ENCODE measurements around the gene PTPRN2.

PTPRN2 gene

GRCh38 chr7:157893535-157894044, 694.0 kb downstream of the PTPRN2 start:
- DNase-seq: no peak
- Mint-ChIP-seq H3K27me3 (ENCODE audit: low read depth, poor library complexity) (peaks cover 4% of the 10 kb centered on the region), H3K4me1 (peaks cover 42% of the 10 kb centered on the region), H3K4me3 (no peak overlapping the region), H3K36me3 (ENCODE audit: low read depth) (peaks cover 8% of the 10 kb centered on the region), H3K27ac (no peak overlapping the region), H3K9me3 (peaks cover 34% of the 10 kb centered on the region)
- TF ChIP-seq, protein P1, sequence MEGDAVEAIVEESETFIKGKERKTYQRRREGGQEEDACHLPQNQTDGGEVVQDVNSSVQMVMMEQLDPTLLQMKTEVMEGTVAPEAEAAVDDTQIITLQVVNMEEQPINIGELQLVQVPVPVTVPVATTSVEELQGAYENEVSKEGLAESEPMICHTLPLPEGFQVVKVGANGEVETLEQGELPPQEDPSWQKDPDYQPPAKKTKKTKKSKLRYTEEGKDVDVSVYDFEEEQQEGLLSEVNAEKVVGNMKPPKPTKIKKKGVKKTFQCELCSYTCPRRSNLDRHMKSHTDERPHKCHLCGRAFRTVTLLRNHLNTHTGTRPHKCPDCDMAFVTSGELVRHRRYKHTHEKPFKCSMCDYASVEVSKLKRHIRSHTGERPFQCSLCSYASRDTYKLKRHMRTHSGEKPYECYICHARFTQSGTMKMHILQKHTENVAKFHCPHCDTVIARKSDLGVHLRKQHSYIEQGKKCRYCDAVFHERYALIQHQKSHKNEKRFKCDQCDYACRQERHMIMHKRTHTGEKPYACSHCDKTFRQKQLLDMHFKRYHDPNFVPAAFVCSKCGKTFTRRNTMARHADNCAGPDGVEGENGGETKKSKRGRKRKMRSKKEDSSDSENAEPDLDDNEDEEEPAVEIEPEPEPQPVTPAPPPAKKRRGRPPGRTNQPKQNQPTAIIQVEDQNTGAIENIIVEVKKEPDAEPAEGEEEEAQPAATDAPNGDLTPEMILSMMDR (IDR thresholded peaks at IDR 0.05): no peak

DNA sequence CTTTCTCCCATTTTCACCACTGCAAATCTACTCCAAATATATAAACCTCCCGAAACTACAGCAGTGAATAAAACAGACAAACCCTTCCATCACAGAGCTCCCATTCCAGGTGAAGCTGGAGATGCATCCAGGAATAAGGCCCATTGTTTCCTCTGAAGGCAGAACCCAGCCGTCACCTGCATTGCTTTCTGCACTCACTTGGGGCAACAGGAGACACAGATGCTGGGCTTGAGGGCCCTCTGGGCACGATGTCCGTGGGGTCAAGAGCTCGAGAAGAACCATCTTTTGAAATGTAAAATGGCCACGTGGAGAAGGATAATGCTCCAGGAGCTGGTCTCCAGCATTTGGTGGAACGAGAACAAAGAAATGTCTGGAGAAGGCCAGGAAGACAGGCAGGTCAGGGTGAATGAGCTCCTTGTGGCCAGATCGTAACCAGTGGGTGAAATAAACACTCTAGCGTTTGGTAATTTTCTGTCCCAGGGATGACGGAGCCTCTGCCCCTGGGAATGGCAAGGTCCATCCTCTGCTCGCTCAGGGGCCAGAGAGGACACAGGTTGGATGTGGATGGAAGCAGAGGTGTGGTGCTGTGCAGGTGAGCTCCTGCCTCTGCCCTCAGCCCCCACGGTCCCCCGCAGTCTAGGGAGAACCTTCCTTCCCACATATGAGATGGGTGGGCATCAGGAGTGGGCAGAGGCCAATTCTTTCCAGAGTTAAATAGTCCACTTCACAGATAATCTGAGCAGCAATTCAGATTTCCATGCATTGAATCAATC, 694.7 kb downstream of the PTPRN2 start:
- Mint-ChIP-seq H3K27ac (no peak overlapping the region), H3K9me3 (peaks cover 34% of the 10 kb centered on the region), H3K36me3 (ENCODE audit: low read depth) (peaks cover 8% of the 10 kb centered on the region), H3K27me3 (ENCODE audit: low read depth, poor library complexity) (peaks cover 4% of the 10 kb centered on the region), H3K4me3 (no peak overlapping the region), H3K4me1 (peaks cover 36% of the 10 kb centered on the region)
- TF ChIP-seq, protein P1 (IDR thresholded peaks at IDR 0.05): no peak
- no peak for DNase-seq

DNA sequence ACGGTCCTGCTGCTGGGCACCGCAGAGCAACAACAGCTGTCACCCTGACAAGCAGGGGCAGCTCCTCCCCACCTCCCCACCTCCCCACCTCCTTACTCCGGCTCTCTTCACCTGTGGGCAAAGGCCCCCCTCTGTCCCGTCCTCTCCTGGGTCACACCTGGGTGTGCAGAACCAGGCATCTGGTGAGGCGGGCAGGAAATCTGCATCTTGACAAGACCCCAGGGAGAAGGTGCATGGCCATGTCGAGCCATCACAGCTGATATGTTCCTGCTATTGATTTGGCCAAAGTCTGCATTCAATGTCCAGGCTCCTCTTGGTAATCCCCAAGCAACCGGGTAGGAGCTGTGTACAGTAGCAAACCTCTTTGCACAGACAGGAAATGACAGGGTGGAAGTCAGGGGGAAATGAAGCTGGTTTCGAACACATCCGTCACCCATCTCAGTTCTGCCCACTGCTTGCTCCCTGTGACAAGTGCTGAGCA, 696.7 kb downstream of the PTPRN2 start:
- TF ChIP-seq, protein P1 (IDR thresholded peaks at IDR 0.05): no peak
- H3K27ac Mint-ChIP-seq: no peak overlapping the region
- no peak overlapping the region for H3K4me3 Mint-ChIP-seq
- H3K27me3 Mint-ChIP-seq (ENCODE audit: low read depth, poor library complexity): no peaks in the 10 kb centered on the region
- H3K4me1 Mint-ChIP-seq: peaks cover 25% of the 10 kb centered on the region
- peaks cover 34% of the 10 kb centered on the region for H3K9me3 Mint-ChIP-seq
- no peak for DNase-seq
- peaks cover 8% of the 10 kb centered on the region for H3K36me3 Mint-ChIP-seq (ENCODE audit: low read depth)

DNA sequence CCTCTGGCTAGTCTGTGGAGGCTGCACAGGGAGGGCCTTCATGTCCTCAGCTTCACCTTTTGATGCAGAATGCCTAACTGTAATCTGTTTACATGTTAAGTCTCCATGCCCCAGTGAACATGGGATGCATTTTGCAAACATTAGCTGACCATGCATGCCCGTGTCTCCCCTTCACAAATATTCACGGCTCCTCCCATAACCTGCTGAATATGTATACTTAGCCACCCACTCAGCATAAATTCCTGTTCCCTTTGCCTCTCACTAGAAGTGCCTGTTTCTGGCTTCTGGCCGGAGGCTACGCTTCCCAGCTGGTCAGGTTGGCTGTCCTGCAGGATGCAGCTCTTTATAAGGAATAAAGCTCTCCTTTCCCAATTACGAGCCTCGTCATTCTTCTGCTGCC, 698.1 kb downstream of the PTPRN2 start:
- Mint-ChIP-seq H3K27me3 (ENCODE audit: low read depth, poor library complexity) (no peaks in the 10 kb centered on the region), H3K9me3 (peaks cover 25% of the 10 kb centered on the region), H3K4me3 (no peak overlapping the region), H3K27ac (no peak overlapping the region), H3K4me1 (peaks cover 12% of the 10 kb centered on the region), H3K36me3 (ENCODE audit: low read depth) (peaks cover 8% of the 10 kb centered on the region)
- TF ChIP-seq, protein P1 (IDR thresholded peaks at IDR 0.05): no peak
- DNase-seq: no peak

- H3K36me3 Mint-ChIP-seq (ENCODE audit: low read depth): peaks cover 8% of the 10 kb centered on the region
- H3K4me1 Mint-ChIP-seq: peaks cover 12% of the 10 kb centered on the region
- no peak for DNase-seq
- peaks cover 20% of the 10 kb centered on the region for H3K9me3 Mint-ChIP-seq
- TF ChIP-seq, protein P1 (IDR thresholded peaks at IDR 0.05): no peak
- no peaks in the 10 kb centered on the region for H3K27me3 Mint-ChIP-seq (ENCODE audit: low read depth, poor library complexity)
- H3K4me3 Mint-ChIP-seq: no peak overlapping the region
- no peak overlapping the region for H3K27ac Mint-ChIP-seq
Measured at GRCh38 chr7:157888579-157888978, 699.0 kb downstream of the PTPRN2 start.

DNA sequence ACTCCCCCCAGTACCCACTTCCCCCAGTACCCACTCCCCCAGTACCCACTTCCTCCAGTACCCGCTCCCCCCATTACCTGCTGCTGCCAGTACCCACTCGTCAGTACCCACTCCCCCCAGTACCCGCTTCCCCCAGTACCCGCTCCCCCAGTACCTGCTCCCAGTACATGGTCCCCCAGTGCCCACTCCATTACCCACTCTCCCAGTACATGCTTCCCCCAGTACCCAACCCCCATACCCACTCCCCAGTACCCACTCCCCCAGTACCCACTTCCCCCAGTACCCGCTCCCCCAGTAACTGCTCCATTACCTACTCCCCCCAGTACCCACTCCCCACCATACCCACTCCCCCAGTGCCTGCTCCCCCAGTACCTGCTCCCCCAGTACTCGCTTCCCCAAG, 700.2 kb downstream of the PTPRN2 start:
- H3K4me3 Mint-ChIP-seq: no peak overlapping the region
- H3K27ac Mint-ChIP-seq: no peak overlapping the region
- H3K4me1 Mint-ChIP-seq: peaks cover 12% of the 10 kb centered on the region
- peaks cover 15% of the 10 kb centered on the region for H3K9me3 Mint-ChIP-seq
- no peak for DNase-seq
- H3K27me3 Mint-ChIP-seq (ENCODE audit: low read depth, poor library complexity): no peaks in the 10 kb centered on the region
- TF ChIP-seq, protein P1 (IDR thresholded peaks at IDR 0.05): no peak
- peaks cover 8% of the 10 kb centered on the region for H3K36me3 Mint-ChIP-seq (ENCODE audit: low read depth)

Measured in nephron progenitor cell (in vitro differentiated cells).